ENCODE results near the gene CDK4.
"Not testable (repeated sequence)": the region's sequence is repeated elsewhere in the genome, so short reads cannot be mapped to it uniquely, and the experiment has no call there.

The CDK4 gene

GRCh38 chr12:57724936-57725740 is 27.0 kb downstream of the CDK4 start:
- no peak for DNase-seq (ENCODE audit: low spot score)

- peak; percentile 2 for DNase-seq (ENCODE audit: low spot score)
Observed at GRCh38 chr12:57724003-57724935, 27.8 kb downstream of the CDK4 start.

- DNase-seq (ENCODE audit: low spot score): no peak
Observed at GRCh38 chr12:57723630-57723962, 28.5 kb downstream of the CDK4 start.

- DNase-seq (ENCODE audit: low spot score): peak; percentile 1
Observed at GRCh38 chr12:57722716-57723629, 29.1 kb downstream of the CDK4 start.

GRCh38 chr12:57721846-57722608 is 30.1 kb downstream of the CDK4 start:
- DNase-seq (ENCODE audit: low spot score): peak; percentile 1

GRCh38 chr12:57720606-57721595 is 31.2 kb downstream of the CDK4 start:
- peak; percentile 2 for DNase-seq (ENCODE audit: low spot score)

- DNase-seq (ENCODE audit: low spot score): no peak
Observed at GRCh38 chr12:57719777-57720605, 32.1 kb downstream of the CDK4 start.

- DNase-seq (ENCODE audit: low spot score): no peak
Observed at GRCh38 chr12:57718641-57719528, 33.2 kb downstream of the CDK4 start.

GRCh38 chr12:57717846-57718640 is 34.1 kb downstream of the CDK4 start:
- peak; percentile 3 for DNase-seq (ENCODE audit: low spot score)

- peak; percentile 1 for DNase-seq (ENCODE audit: low spot score)
Observed at GRCh38 chr12:57717131-57717530, 35.0 kb downstream of the CDK4 start.

GRCh38 chr12:57716305-57716704 is 35.8 kb downstream of the CDK4 start:
- DNase-seq (ENCODE audit: low spot score): no peak

GRCh38 chr12:57715786-57716185 is 36.3 kb downstream of the CDK4 start:
- DNase-seq (ENCODE audit: low spot score): no peak

- DNase-seq (ENCODE audit: low spot score): not testable (repeated sequence)
Observed at GRCh38 chr12:57715036-57715748, 36.9 kb downstream of the CDK4 start.

- DNase-seq (ENCODE audit: low spot score): no peak
Observed at GRCh38 chr12:57713209-57713608, 38.9 kb downstream of the CDK4 start.

- peak; percentile 52 for DNase-seq (ENCODE audit: low spot score)
Observed at GRCh38 chr12:57712701-57713100, 39.4 kb downstream of the CDK4 start.

GRCh38 chr12:57708296-57708695 is 43.8 kb downstream of the CDK4 start:
- DNase-seq (ENCODE audit: low spot score): no peak

Data from Ammon's horn (tissue), 1 donor.